Measurements from ENCODE around the gene CCDC80. TPM values are rescaled to one million over a fixed set of nuclear protein-coding genes. Genes with fewer than 3 reads are reported as not detected.

The CCDC80 gene
- polyA plus RNA-seq, 3 donors: 68.3 to 115 (median 112) TPM

DNA sequence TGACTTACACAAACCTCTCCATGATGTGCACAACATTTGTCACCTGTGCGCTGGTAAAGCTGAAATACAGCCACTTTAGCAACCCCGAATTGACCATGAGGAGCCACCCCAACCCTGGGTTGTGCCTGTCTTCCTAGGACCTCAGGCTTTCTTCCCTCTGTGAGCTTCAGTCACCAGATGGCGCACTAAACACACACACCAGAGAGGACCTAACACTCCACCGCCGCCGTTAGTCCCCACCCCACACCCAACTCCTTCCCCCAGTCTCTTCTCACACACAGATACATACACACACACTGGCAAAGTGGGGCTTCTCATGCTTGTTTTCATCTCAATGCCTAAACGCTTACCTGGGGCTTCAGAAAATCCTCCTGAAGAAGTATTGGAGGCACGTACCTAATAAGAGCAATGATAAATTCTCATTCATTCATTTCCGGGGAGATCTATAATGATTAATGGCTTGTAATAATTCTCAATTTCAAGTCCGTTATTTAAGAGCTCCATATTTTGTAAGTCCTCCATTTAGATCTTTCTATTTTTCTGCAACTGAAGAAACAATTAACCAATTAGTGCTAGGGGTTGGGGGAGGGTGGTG lies 2.1 kb upstream of the CCDC80 start:
- DNase-seq (ENCODE audit: extremely low read depth in 1 of 11, low read depth in 9 of 11, low spot score in 4 of 11): peak; percentile 75 to 90 (median 83)

DNA sequence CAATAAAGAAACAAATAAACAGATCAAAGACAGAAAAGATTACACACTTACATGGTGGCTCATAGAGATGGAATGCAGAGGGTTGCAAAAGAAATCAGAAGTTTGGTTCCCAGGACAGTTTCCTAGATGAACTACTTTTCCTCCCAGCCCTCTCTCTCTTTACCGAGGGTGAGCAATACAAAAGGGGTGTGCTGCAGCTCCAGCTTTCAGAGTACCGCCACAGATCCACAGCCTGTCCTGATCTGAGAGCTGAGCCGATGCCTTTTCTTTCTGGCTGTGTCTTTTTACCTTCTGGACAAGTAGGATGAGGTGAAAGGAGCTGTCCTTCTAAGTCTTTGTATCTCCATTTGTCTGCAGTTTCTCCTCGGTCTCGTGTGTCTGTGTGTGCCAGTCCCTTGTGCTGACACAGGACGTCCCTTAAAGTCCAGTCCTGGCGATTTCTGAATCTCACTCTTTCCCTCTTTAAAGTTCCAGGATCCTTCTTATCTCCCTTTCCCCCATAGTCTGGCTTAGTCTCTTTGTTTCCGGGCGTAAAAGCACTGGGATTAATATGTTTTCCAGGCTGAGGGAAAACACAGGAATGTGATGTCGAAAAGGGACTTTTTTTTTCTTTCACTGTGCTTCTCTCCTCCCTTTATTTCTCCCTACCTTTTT lies 540 bp downstream of the CCDC80 start:
- DNase-seq (ENCODE audit: extremely low read depth in 1 of 11, low read depth in 9 of 11, low spot score in 4 of 11): no peak

DNA sequence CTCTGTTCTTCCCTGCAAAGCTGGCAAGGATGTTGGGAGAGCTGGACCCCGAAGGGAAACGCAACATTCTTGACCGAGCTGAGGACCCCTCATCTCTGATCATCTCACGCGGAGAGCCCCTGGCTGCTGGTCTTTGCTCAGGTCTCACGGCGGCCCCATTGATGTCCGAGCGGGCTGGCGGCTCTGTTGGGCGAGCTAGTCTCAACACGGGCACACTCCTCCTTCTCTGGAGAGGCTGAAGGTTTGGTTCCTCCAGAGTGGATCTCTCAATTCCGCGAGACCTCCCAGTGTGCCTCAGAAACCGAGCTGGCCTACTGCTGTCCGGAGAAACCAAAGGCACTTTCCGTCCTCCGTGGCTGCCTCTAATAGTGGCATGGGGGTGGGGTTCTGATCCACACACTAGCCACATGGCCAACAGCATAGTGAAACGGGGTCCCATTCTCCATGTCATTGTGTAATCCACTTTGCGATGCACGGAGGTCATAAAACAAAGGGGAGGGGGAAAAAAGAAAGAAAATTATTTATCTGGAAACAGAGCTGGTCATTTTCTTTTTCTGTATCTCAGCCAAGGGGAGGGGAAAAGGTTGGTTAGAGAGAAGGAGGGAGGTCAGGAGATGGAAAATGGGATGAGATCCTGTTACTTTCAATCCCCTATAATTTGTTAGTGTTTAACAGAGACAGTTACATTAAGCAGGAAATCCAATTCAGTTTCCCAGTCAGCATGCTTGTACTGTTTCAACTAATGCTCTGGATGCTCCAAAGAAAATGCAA lies 1.3 kb downstream of the CCDC80 start:
- no peak for DNase-seq (ENCODE audit: extremely low read depth in 1 of 11, low read depth in 9 of 11, low spot score in 4 of 11)

DNA sequence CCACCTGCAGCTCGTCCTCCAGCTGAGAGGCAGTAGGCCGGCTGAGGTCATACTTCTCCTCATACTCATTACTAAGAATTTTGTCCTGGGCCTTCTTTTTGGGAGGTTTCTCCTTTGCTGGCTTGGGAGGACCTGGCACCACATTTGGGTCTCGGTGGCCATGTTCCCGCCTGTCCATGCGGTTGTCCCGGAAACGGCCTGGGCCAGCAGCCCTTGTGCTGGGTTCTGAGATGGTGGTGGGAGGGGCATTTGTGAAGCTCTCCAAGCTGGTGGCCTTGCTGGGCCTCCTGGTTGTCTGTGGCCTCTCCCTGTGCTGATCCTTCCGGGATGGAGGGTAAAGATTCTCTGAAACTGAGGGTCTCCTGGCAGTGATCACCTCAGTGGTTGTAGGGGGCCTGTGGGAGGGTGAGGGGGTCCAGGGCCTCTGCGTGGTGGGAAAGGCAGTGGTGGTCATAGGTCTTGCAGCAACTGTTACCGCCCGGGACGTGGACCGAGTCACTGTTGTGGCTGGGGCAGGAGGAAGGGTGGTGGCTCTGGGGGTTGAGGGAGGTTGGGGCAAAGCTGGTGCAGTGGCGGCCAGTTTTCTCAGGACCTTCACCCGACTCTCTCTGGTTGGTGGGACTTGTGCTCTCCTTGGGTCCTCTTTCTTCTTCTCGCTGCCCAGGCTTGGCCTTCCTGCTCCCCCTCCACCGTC lies 2.5 kb downstream of the CCDC80 start:
- no peak for DNase-seq (ENCODE audit: extremely low read depth in 1 of 11, low read depth in 9 of 11, low spot score in 4 of 11)

DNA sequence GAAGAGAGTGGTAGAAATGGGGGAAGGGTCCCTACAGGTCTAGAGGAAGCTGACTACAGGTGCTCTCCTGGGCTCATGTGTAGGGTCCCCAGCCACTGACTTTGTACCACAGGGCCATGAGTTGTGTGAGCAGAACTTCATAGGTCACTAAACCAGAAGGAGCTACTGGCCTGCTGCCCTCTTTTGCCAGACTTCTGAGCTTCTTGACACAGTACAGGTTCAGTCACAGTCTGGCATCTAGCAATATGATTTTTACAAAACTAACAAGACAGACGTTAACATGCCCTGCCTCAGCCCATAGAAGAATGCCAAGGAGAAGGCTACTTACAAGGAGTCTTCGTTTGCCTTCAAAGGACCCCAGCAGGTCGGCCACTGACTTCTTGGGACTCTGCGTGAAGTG lies 3.2 kb downstream of the CCDC80 start:
- no peak for DNase-seq (ENCODE audit: extremely low read depth in 1 of 11, low read depth in 9 of 11, low spot score in 4 of 11)

DNA sequence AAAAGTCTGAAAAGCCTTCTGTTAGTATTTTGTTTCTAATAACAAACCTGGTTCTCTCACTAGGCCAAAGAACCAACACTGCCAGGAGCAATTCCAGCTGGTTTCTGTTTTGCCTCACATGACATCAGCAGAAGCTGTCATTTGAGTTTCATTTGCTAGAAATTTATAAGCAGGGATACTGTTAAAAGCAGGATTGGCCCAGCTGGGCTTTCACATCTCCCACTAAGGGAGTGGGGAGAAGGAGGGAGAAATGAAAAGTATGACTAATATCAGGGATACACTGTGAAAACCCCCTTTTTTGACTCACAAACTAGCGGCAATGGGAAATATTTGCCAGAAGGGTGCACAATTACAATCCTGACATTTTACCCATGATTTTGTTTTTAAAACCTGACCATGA lies 5.3 kb downstream of the CCDC80 start:
- peak in 3 of 11 donors; percentile 51 to 74 (median 52) for DNase-seq (ENCODE audit: extremely low read depth in 1 of 11, low read depth in 9 of 11, low spot score in 4 of 11)

DNA sequence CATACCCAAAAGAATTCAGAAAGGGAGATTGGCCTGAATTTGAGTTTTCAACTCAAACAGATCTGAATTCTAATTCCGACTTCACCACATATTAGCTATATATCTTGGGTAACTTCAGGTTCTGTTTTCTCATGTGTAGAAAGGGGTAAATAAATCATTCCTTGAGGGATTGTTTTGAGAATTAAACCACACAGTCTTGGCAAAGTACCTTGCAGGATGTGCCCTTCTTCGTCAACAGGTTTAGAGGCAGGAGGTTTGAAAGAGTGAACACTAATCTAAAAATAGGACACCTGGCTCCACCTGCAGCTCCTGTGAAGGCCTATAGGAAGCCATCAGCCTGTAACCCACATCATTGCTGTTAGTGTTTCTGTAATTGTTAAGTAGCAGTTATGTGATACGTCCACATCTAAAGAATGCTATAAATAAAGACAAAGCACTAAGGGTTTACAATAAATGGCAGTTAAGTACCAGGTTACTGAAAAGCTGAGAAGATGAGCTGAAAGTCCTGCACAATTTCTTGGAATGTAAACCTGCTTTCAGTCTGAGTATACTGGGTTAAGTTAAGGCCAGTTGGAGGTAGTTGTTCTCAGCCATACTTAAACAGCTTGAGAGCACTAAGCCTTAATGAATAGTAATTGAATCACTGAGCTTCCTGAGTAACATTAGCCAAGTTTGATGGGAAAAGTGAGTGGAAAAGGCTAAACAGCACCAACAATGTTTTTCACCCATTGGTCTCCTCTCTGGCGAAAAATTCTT lies 6.0 kb downstream of the CCDC80 start:
- no peak for DNase-seq (ENCODE audit: extremely low read depth in 1 of 11, low read depth in 9 of 11, low spot score in 4 of 11)

DNA sequence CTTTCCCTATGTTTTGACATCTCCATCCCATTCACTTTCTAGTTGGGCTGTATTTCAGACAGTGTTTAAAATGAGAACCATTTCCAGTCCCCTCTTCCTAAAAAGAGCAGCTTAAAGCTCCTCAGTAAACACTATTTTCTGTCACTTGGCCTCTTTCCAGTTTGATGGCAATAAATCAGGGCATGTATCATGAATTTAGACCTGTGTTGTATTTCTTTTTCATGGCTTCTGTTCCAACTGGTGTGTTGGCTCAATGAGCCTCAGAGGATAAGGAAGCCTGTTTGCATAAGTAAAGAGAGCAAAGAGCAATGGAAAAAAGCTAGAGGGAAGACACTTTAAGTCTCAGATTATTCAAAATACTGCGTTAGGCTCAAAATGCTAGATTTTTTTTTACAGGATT lies 7.2 kb downstream of the CCDC80 start:
- peak in 10 of 11 donors; percentile 66 to 82 (median 75) for DNase-seq (ENCODE audit: extremely low read depth in 1 of 11, low read depth in 9 of 11, low spot score in 4 of 11)

DNA sequence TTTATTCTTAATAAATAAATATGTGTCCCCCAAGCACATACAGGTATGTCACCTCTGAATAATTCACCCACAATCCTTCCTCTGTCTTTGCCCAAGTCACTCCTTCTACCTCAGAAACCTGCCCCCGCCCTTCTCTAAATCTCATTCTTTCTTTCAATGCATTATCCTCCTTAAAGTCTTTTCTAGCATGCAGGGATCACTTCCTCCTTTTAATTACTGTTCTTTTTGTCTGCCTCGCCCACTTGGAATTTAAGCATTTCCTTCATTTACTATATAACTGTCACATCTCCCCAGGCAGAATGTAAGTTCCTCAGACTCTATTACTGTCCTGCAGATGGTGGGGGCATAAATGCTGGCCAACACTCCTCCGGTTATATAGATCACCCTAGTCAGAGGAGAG lies 7.8 kb downstream of the CCDC80 start:
- DNase-seq (ENCODE audit: extremely low read depth in 1 of 11, low read depth in 9 of 11, low spot score in 4 of 11): no peak

DNA sequence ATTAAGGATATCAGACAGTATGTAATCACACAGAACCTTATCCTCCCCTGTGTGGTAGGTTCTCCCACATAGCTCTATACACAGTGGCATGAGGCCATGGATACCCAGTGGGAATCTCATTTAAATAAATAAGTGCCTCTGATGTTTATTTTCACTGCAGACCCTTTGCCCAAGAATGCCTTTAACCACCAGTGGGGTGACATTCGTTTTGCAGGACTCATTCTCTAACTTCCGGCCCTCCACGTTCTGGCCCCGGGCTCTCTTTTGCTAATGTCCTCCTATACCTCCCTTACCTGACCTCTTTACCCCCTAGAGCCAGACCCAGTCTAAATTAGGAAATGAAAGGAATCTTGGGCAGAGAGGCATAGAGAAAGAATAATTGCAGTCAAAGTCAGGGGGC lies 8.3 kb downstream of the CCDC80 start:
- no peak for DNase-seq (ENCODE audit: extremely low read depth in 1 of 11, low read depth in 9 of 11, low spot score in 4 of 11)

DNA sequence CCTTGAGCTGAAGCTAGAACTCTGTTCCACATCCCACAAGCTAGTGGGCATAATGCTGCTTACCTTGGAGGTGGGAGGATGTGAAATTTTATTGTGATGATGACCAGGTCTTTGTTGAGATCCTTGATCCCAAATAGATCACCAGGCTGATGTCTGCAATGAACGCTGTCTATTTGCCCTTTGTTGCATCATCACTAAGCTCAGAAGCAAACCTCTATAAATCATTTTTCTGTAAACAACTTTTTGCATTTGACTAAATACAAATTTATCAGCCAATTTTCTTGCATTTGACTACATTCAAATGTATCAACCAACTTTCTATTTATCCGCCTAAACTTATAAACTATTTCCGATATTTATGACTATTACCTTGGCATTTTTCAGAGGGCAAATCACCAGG lies 9.7 kb downstream of the CCDC80 start:
- DNase-seq (ENCODE audit: extremely low read depth in 1 of 11, low read depth in 9 of 11, low spot score in 4 of 11): no peak

DNA sequence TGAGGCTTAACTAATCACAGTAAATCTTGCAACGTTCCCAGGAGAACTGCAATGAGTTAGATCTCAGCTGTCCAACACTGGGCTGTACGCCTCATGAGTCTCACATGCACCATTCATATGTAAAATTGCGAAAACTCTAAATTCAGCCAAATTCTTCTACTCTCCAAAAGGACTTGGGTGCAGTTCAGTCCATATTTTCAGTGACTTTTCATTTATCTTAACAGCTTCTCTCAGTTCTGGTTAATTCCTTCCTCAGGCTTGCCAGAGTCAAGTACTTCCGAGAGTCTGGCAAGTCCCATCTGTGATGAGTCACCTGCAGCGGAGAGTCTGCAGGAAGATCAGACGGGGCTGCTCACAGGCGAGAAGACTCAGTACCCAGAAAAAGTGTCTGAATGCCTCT lies 11.5 kb downstream of the CCDC80 start:
- no peak for DNase-seq (ENCODE audit: extremely low read depth in 1 of 11, low read depth in 9 of 11, low spot score in 4 of 11)

DNA sequence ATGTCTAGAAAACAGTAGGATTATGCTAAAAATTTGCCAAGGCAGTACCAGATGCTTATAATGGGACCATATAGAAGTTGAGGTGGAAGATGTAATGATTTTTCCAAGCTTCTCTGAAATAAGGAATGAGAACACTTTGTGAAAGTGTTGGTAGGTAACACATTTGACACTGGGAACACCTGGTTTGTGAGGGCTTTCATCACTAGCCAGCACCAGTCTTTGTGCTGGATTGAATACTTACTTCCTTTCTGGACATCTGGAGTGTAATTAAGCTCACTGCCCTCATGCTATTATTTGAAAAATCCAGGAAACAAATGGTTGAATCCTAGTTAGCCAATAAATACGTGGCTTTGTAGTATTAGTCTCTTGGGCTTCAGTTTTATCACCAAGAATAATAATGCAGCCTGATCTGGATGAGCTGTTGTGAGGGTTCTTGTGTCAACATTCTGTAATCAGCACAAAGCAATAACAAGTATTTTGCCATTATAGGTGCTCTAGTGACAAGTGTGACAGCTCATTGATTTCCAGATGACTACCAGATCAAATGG lies 12.9 kb downstream of the CCDC80 start:
- DNase-seq (ENCODE audit: extremely low read depth in 1 of 11, low read depth in 9 of 11, low spot score in 4 of 11): no peak

DNA sequence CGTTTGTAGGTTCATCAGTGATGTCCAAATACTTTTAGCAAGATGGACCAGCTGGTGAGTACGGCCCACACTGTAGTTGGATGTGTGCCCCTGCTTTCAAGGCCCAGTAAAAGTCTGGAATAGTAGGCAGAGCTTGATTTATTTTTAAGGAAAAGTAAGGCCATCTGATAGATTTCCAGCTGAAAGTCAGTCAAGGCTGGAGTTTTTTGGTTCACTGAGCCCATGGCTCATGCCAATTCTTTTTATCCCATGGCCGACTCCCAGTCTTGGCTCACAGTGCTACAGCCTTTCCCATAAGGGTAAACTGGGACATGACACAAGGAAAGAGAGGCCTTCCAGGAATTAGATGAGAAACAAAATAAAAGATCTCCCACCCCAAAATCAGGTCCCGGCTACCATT lies 13.5 kb downstream of the CCDC80 start:
- DNase-seq (ENCODE audit: extremely low read depth in 1 of 11, low read depth in 9 of 11, low spot score in 4 of 11): no peak

DNA sequence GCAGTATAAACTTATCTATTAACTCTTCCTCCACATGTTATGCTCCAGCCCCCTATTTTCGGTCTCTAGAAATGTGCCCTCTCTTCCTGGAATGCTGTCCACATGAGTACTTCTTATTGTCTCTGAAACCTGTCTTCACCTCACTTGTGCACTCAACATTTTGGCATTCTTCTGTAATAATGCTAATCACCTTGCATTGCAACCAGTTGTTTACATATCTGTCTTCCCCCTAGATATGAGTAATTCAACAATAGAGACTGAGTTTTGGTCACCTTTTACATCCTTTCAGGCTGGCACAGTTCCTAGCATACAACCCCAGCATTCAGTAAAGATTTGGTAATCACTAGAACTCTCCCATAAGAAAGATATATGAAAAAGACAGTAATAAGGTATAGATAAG lies 17.2 kb downstream of the CCDC80 start:
- no peak for DNase-seq (ENCODE audit: extremely low read depth in 1 of 11, low read depth in 9 of 11, low spot score in 4 of 11)

DNA sequence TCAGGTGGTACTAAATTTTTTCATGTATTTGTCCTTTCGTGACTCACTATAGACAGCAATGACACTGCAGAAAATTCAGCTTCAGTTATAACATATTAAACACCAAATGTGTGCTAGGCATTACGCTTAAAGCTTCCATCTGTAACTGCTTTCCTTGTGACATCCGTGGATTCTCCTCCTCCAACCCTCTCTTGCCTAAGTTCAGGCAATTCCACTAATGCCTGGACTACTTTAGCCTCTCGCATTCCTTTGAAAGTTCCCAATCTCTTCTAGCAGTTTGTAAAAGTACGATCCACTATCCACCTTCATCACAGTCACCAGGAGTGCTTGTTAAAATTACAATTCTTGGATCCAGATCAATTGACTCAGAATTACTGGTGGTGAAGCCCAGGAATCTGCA lies 17.7 kb downstream of the CCDC80 start:
- no peak for DNase-seq (ENCODE audit: extremely low read depth in 1 of 11, low read depth in 9 of 11, low spot score in 4 of 11)

DNA sequence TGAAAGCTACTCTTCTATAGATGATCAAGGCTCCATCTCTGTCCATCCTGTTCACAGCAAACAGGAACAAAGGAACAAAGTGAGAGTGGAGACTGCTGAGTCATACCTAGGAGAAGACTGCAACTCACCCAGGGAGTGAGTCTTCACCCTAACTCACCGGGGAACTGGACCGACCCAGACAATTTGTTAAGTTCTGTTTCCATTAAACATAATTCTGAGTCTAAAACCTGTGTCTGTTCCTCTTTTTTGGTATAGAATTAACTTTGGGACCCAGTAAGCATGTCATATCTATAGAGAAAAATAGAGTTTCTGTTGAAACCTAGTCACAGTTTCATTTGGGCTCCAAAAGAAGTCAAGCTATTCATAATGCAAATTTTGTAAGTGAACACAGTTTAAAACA lies 21.6 kb downstream of the CCDC80 start:
- DNase-seq (ENCODE audit: extremely low read depth in 1 of 11, low read depth in 9 of 11, low spot score in 4 of 11): no peak

DNA sequence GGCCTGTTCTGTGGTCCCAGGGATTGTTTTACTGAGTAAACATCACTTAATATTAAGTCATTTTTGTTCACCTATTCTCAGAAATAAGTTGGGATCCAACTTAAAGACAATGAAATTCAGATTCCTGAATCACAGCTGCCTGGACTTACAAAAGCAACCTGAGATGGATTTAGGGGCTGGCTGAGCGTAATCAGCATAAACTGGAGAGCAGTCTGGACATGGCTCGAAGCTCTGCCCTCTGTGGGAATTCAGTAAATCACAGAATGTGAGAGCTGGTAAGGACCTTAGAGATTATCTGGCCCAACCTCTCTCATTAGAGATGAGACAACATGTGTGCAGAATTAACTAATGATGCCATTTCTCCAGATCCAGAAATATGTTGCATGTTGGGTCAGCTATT lies 23.7 kb downstream of the CCDC80 start:
- DNase-seq (ENCODE audit: extremely low read depth in 1 of 11, low read depth in 9 of 11, low spot score in 4 of 11): no peak
